ENCODE data around the gene KSR1.

The KSR1 gene

GRCh38 chr17:27525836-27526603 is 69.8 kb downstream of the KSR1 start:
- intact Hi-C loops (cut with DNase I): no loop called here
- DNase-seq: no peak

GRCh38 chr17:27526604-27527002 is 70.4 kb downstream of the KSR1 start:
- peak in 1 of 10 donors; percentile 32 for DNase-seq
- intact Hi-C loops (cut with DNase I): no loop called here

- DNase-seq: peak in 2 of 10 donors; percentile 39 to 61
- intact Hi-C loops (cut with DNase I): no loop called here
Measured at GRCh38 chr17:27529230-27529796, 73.1 kb downstream of the KSR1 start.

DNA sequence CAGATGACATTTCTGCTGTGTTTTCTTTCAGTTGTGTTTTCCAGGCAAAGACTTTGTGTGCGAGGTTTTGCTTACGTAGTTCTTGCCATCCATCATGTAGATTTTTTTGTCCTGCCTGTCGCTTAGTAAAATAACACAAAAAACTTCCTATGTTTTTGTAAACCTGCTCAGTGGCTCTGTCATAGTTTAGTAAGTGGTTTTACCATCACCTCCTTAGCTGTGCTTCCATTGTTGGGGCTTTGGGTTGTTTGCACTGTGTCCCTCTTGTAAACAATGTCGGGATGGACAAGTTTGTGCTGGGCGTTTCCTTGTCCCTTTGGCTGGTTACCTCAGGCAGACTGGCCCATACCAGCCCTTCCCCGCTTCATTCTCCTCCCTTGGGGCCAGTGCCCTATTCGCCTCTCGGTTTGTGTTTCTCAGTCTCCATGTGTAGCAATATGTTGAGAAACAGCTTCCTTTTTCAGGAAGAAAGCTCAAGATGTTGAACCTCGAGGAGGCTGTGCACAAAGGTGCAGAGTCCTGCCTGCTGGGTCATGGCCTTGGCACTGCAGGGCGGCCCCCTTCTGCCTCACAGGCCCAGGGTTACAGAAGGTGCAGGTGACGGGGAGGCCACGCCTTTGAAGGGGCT is 74.6 kb downstream of the KSR1 start:
- intact Hi-C loops (cut with DNase I): no loop called here
- no peak for DNase-seq

- intact Hi-C loops (cut with DNase I): no loop called here
- DNase-seq: no peak
Measured at GRCh38 chr17:27531469-27531961, 75.3 kb downstream of the KSR1 start.

- intact Hi-C loops (cut with DNase I): no loop called here
- DNase-seq: peak in 4 of 10 donors; percentile 30 to 89 (median 45)
Measured at GRCh38 chr17:27532269-27533263, 76.3 kb downstream of the KSR1 start.

- intact Hi-C loops (cut with DNase I): no loop called here
Measured at GRCh38 chr17:27533874-27534815, 77.9 kb downstream of the KSR1 start.

DNA sequence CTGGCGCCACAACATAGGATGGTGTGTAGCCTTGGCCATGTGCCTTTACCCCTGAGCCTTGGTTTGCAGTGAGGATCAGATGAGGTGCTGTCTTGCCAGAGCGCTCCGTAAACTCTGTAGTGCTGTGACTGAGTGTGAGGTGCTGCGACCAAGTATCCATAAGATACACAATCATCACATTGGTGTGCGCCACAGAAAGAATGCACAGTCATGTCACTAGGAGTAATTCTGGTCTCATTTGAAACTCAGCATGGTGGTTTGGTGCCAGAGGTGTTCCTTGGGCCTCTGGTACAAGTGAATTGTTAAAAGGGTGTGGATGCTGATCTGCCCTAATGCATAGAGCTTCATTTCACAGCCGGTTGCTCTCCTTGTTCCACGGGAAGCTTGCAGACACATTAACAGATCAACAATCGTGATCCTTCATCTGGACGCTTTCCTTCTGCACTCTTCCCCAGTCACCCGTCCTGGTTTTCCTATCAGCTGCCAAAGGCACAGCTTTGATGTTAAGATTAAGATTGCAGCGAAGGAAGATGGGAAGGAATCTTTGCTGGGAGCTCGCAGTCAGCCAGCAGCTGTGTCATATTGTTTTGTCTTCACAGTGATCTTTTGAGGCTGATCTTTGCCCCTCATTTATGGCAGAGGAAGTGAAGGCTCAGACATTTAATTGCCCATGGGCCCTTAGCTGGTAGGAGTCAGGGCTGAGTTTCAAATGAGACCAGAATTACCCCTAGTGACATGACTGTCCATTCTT is 79.1 kb downstream of the KSR1 start:
- no peak for DNase-seq
- intact Hi-C loops (cut with DNase I): no loop called here

More at GRCh38 chr17:27533874-27534815, 77.9 kb downstream of the KSR1 start:
- DNase-seq: no peak

DNA sequence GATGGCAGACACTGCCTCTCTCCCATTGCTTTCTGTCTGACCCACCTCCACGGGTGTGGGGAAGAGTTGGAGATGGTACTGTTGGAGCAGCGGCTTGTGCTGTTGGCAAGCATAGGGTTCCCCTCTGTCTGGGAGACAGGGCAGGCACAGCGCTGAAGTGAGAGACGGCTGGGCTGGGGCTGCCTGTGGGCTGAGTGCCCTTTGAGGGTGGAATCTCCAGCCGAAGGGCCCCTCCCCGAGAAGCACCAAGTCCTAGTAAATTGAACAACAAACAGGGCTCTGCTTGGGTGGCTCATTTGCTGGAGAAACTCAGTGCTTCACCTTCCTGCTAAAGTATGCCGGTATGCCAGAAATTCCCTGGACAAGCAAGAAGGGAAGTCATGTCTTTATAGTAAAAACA is 79.7 kb downstream of the KSR1 start:
- DNase-seq: no peak
- intact Hi-C loops (cut with DNase I): no loop called here

GRCh38 chr17:27536781-27537180 is 80.5 kb downstream of the KSR1 start:
- intact Hi-C loops (cut with DNase I): no loop called here
- no peak for DNase-seq

- peak in 4 of 10 donors; percentile 47 to 88 (median 58) for DNase-seq
- intact Hi-C loops (cut with DNase I): no loop called here
Measured at GRCh38 chr17:27538156-27538955, 82.1 kb downstream of the KSR1 start.

- no peak for DNase-seq
- intact Hi-C loops (cut with DNase I): no loop called here
Measured at GRCh38 chr17:27539152-27539551, 82.9 kb downstream of the KSR1 start.

- DNase-seq: no peak
- intact Hi-C loops (cut with DNase I): no loop called here
Measured at GRCh38 chr17:27539794-27540317, 83.6 kb downstream of the KSR1 start.

DNA sequence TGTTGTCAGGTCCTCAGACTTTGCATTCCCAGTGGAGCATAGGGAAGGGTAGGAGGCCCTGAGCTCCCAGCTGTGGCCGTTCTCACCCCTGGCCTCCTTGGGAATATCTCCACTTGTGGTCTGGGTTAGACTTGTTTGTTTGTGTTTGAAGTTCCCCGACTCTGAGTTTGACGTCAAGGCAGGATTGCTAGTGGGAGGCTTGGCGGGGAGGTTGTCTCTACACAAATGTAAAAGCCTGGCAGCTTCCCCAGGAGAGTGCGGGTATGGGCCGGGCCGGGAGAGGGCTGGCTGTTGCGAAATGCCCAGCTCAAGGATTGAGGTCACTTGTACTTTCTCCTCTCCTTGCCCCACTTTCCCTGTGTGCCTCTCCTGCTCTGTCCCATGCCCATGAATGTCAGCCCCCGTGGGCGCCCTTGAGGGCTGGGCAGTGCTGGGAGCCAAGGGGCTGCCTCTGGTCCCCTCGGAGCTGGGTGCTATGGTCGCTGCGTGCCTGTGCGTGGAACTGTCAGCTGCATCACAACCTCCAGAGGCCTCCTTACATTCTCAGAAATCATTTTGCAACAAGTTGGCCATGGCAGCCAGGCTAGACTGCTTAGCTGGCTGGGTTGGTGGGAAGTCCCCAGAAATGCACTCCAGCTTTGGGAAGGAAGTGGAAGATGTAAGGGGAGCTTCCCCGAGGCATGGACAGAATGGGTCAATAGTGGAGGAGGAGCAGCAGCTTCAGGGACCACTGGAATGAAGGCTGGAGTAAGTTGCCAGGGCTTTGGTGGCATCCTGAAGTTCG is 84.3 kb downstream of the KSR1 start:
- intact Hi-C loops (cut with DNase I): no loop called here
- DNase-seq: peak in 9 of 10 donors; percentile 27 to 91 (median 61)

DNA sequence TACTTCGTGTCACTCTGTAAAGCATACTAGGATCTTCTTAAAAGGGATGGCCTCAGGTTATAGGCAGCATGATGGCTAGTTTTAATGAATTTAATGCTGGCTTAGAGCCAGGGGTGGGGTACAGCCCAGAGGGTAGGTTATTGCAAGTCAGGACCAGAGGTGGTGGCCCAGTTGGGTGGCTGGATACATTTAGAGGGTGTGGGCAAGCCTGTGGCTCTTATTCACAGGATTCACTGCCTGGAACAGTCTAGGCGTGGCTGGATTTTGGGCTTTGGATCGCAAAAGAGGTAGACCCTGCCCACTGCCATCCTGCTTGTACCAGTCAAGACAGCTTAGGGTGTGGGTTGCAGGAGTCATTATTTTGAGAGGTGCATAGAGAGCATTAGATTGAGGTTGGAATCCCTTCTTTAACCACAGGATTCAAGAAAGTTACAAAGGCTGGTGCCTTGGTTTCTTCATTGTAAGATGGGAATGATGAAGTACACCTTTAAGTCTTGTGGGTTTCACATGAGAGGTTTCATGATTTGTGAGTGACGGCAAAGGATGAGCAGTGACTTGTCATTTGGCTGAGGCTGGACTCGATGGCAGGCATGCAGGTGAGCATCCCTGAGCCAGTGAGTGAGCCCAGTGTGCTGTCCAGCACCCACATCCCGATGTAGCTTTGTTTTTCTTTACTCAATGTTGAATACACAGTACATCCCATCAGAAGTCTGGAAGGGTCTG is 85.2 kb downstream of the KSR1 start:
- DNase-seq: no peak
- intact Hi-C loops (cut with DNase I): no loop called here

GRCh38 chr17:27542841-27543463 is 86.7 kb downstream of the KSR1 start:
- intact Hi-C loops (cut with DNase I): no loop called here
- no peak for DNase-seq

Measured in posterior cingulate gyrus (tissue), 11 donors.